GM19455 (cell line): ENCODE results near the gene CENPH.
"Not testable (repeated sequence)": the region's sequence is repeated elsewhere in the genome, so short reads cannot be mapped to it uniquely, and the experiment has no call there.

Experiments
- ATAC-seq: cut with Tn5 transposase; IDR thresholded peaks from one replicate; pipeline ENCODE4 v1.9.1; 2021; ENCODE audit not compliant: unreplicated experiment

The CENPH gene

GRCh38 chr5:69189162-69190086, at the start of gene CENPH:
Gene CENPH (plus strand): TSS chr5:69189583. CDS start chr5:69189635, 52 bp downstream.
- ATAC-seq, result peak; percentile 95

- not testable (repeated sequence) for ATAC-seq
Observed at GRCh38 chr5:69140239-69140638, 49.1 kb upstream of the CENPH start.

GRCh38 chr5:69140827-69141226, 48.6 kb upstream of the CENPH start:
- no peak for ATAC-seq

GRCh38 chr5:69148576-69148975, 40.8 kb upstream of the CENPH start:
- not testable (repeated sequence) for ATAC-seq

GRCh38 chr5:69148981-69149675, 40.3 kb upstream of the CENPH start:
- no peak for ATAC-seq

- no peak for ATAC-seq
Observed at GRCh38 chr5:69149676-69150010, 39.7 kb upstream of the CENPH start.

- no peak for ATAC-seq
Observed at GRCh38 chr5:69152731-69153130, 36.7 kb upstream of the CENPH start.

- no peak for ATAC-seq
Observed at GRCh38 chr5:69156456-69156855, 32.9 kb upstream of the CENPH start.

- ATAC-seq, result no peak
Observed at GRCh38 chr5:69158039-69158438, 31.3 kb upstream of the CENPH start.

- ATAC-seq, result no peak
Observed at GRCh38 chr5:69160651-69161050, 28.7 kb upstream of the CENPH start.

GRCh38 chr5:69166686-69167492, 22.5 kb upstream of the CENPH start, which contains the start of gene CCNB1:
Gene CCNB1 (plus strand): TSS chr5:69167150. CDS start chr5:69167263, 113 bp downstream.
- peak; percentile 99 for ATAC-seq

- ATAC-seq, result no peak
Observed at GRCh38 chr5:69167493-69167855, 21.9 kb upstream of the CENPH start.

GRCh38 chr5:69167929-69168328, 21.5 kb upstream of the CENPH start:
- no peak for ATAC-seq

GRCh38 chr5:69170495-69170894, 18.9 kb upstream of the CENPH start:
- ATAC-seq, result no peak

GRCh38 chr5:69170969-69171368, 18.4 kb upstream of the CENPH start:
- ATAC-seq, result no peak

GRCh38 chr5:69181659-69182293, 7.6 kb upstream of the CENPH start:
- ATAC-seq, result not testable (repeated sequence)

- ATAC-seq, result no peak
Observed at GRCh38 chr5:69184621-69185020, 4.8 kb upstream of the CENPH start.

- ATAC-seq, result no peak
Observed at GRCh38 chr5:69187342-69187741, 2.0 kb upstream of the CENPH start.

GRCh38 chr5:69188811-69189161, 597 bp upstream of the CENPH start:
- no peak for ATAC-seq

GRCh38 chr5:69202497-69202896, 13.1 kb downstream of the CENPH start:
- no peak for ATAC-seq
